PC-3 (cell line): ENCODE results near the gene ITFG2. TPM values are rescaled to one million over a fixed set of nuclear protein-coding genes. Genes with fewer than 3 reads are reported as not detected.

ENCODE experiments used
- ATAC-seq: fragments of 200-7000 bp; cut with Tn5 transposase; 2 replicates; pipeline ENCODE4 v1.9.1; 2020; ENCODE audit warnings: mild to moderate bottlenecking, moderate library complexity
- BruUV-seq: library from RNA; stranded (reverse); fragments of 400-500 nt; replicated peaks from 2 replicates; lab custom pipeline; 2021; lab: Mats Ljungman, UMichigan
- CTCF ChIA-PET: fragments of 300-600 bp; sonication (Branson Sonifier 250); formaldehyde crosslinking; loops from one replicate; lab custom pipeline; 2022; ENCODE audit warnings: antibody characterized with exemption; lab: Charles Lee
- POLR2A ChIA-PET: fragments of 300-600 bp; sonication (Branson Sonifier 250); formaldehyde crosslinking; loops from one replicate; lab custom pipeline; 2022; ENCODE audit warnings: antibody characterized with exemption; ENCODE audit not compliant: unreplicated experiment; lab: Charles Lee
- DNase-seq: peaks from one replicate; pipeline ENCODE4 v3.0.0-alpha.2; 2015
- H2AFZ ChIP-seq: fragments of 300-600 bp; sonication (generic); 2 replicates; pipeline ENCODE4 v1.6.0; 2016; ENCODE audit warnings: antibody characterized with exemption, low read length
- H3F3A ChIP-seq: fragments of 300-600 bp; sonication (generic); one replicate; pipeline ENCODE4 v1.6.0; 2017; ENCODE audit warnings: antibody characterized with exemption, low read length, control low read depth, mild to moderate bottlenecking; ENCODE audit not compliant: unreplicated experiment
- H3K27ac ChIP-seq: fragments of 300-600 bp; sonication (generic); 2 replicates; pipeline ENCODE4 v1.5.1; 2016; ENCODE audit warnings: mild to moderate bottlenecking, low read length
- H3K27me3 ChIP-seq: fragments of 300-600 bp; sonication (generic); 2 replicates; pipeline ENCODE4 v1.6.1; 2016; ENCODE audit warnings: low read length, mixed read lengths
- H3K36me3 ChIP-seq: fragments of 300-600 bp; sonication (generic); 2 replicates; pipeline ENCODE4 v1.6.1; 2016; ENCODE audit warnings: low read depth, mixed run types, low read length, mixed read lengths
- H3K4me1 ChIP-seq: fragments of 300-600 bp; sonication (generic); 2 replicates; pipeline ENCODE4 v1.5.1; 2016; ENCODE audit warnings: low read length; ENCODE audit not compliant: insufficient read depth
- H3K4me2 ChIP-seq: fragments of 300-600 bp; sonication (generic); 2 replicates; pipeline ENCODE4 v1.6.0; 2016; ENCODE audit warnings: low read length
- H3K4me3 ChIP-seq: fragments of 300-600 bp; sonication (generic); 2 replicates; pipeline ENCODE4 v1.5.1; 2016; ENCODE audit warnings: mild to moderate bottlenecking, low read length, mixed read lengths
- H3K79me2 ChIP-seq: fragments of 300-600 bp; sonication (generic); 2 replicates; pipeline ENCODE4 v1.6.1; 2017; ENCODE audit warnings: low read length, mixed read lengths
- H3K9ac ChIP-seq: fragments of 300-600 bp; sonication (generic); 2 replicates; pipeline ENCODE4 v1.6.0; 2016; ENCODE audit warnings: mild to moderate bottlenecking, low read length
- H3K9me2 ChIP-seq: fragments of 300-600 bp; sonication (generic); replicated peaks from 2 replicates; pipeline ENCODE4 v1.6.1; 2016; ENCODE audit warnings: mixed run types, low read length, mixed read lengths
- H3K9me3 ChIP-seq: fragments of 300-600 bp; sonication (generic); 2 replicates; pipeline ENCODE4 v1.6.1; 2016; ENCODE audit warnings: low read length, mixed read lengths
- H4K20me1 ChIP-seq: fragments of 300-600 bp; sonication (generic); 2 replicates; pipeline ENCODE4 v1.6.1; 2016; ENCODE audit warnings: low read length, mixed read lengths
- CTCF ChIP-seq: fragments of 300-600 bp; sonication (generic); conservative IDR thresholded peaks from 2 replicates; pipeline ENCODE4 v1.5.1; 2017; ENCODE audit warnings: antibody characterized with exemption, low read depth, mild to moderate bottlenecking, low read length
- EZH2 ChIP-seq: fragments of 300-600 bp; sonication (generic); IDR thresholded peaks from one replicate; pipeline ENCODE4 v1.6.1; 2017; ENCODE audit warnings: antibody characterized with exemption, mild to moderate bottlenecking, low read length; ENCODE audit not compliant: unreplicated experiment
- EZH2phosphoT487 ChIP-seq: fragments of 300-600 bp; sonication (generic); IDR thresholded peaks from 2 replicates; pipeline ENCODE4 v1.6.1; 2018; ENCODE audit warnings: mild to moderate bottlenecking, antibody characterized with exemption, low read length, borderline replicate concordance
- intact Hi-C: fragments of 100-400 bp; cut with micrococcal nuclease; formaldehyde crosslinking; loops from 2 replicates; pipeline ENCODE4 v1.9.0; 2023
- total RNA-seq: library from RNA; depleted of rRNA; stranded (reverse); fragments of >200 nt; gene quantifications from 2 replicates; pipeline ENCODE4 v1.2.3, GENCODE V29; 2014

ITFG2 gene
- total RNA-seq, 1 experiment from 2014 or later = 12.8 TPM

- Histone ChIP-seq H3K36me3 (peaks cover 45% of the 10 kb centered on the region), H3K4me3 (no peak overlapping the region), H3K27me3 (no peaks in the 10 kb centered on the region), H3K4me1 (no peaks in the 10 kb centered on the region), H3K27ac (no peak overlapping the region), H3K79me2 (no peaks in the 10 kb centered on the region; the same call in 1 of the 2 replicates), H3F3A (peaks cover 4% of the 10 kb centered on the region), H3K4me2 (no peak overlapping the region), H4K20me1 (no peaks in the 10 kb centered on the region), H3K9me3 (no peaks in the 10 kb centered on the region), H2AFZ (no peak overlapping the region), H3K9me2 (no peaks in the 10 kb centered on the region), H3K9ac (no peak overlapping the region)
- DNase-seq = peak; percentile 15
- POLR2A ChIA-PET = no interaction called here
- CTCF ChIA-PET = no interaction called here
- no peak for ATAC-seq
- intact Hi-C loops = no loop called here
- BruUV-seq = no TSS peak
- TF ChIP-seq EZH2phosphoT487 = no peak
- TF ChIP-seq CTCF = no peak
- TF ChIP-seq EZH2 = no peak
Observed at GRCh38 chr12:2804393-2805142, 7.9 kb upstream of the ITFG2 start.

- Histone ChIP-seq H3K36me3 (peaks cover 40% of the 10 kb centered on the region), H3K4me1 (no peaks in the 10 kb centered on the region), H3K9me2 (no peaks in the 10 kb centered on the region), H3K27me3 (no peaks in the 10 kb centered on the region), H3K4me3 (no peak overlapping the region), H2AFZ (no peak overlapping the region), H4K20me1 (no peaks in the 10 kb centered on the region), H3F3A (peaks cover 4% of the 10 kb centered on the region), H3K9ac (no peak overlapping the region), H3K27ac (no peak overlapping the region), H3K9me3 (no peaks in the 10 kb centered on the region), H3K79me2 (no peaks in the 10 kb centered on the region), H3K4me2 (no peak overlapping the region)
- ATAC-seq (no peak), DNase-seq (no peak)
- intact Hi-C loops = no loop called here
- CTCF ChIA-PET = no interaction called here
- no TSS peak for BruUV-seq
- TF ChIP-seq CTCF (no peak), EZH2phosphoT487 (no peak), EZH2 (no peak)
- POLR2A ChIA-PET = no interaction called here
Observed at GRCh38 chr12:2805143-2805520, 7.3 kb upstream of the ITFG2 start.

DNA sequence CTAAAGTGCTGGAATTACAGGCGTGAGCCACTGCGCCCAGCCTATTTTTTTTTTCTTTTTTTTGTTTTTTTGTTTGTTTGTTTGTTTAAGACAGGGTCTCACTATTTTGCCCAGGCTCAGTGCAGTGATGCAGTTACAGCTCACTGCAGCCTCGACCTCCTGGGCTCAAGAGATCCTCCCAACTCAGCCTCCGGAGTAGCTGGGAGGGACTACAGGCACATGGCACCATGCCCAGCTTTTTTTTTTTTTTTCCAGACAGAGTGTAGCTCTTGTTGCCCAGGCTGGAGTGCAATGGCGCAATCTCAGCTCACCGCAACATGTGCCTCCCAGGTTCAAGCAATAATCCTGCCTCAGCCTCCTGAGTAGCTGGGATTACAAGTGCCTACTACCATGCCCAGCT lies 5.8 kb upstream of the ITFG2 start:
- ChIA-PET POLR2A (no interaction called here), CTCF (no interaction called here)
- Histone ChIP-seq H3K9me3 (no peaks in the 10 kb centered on the region), H3K79me2 (no peaks in the 10 kb centered on the region), H3K9me2 (no peaks in the 10 kb centered on the region), H2AFZ (no peak overlapping the region), H3K9ac (no peak overlapping the region), H3K27ac (no peak overlapping the region), H3K4me2 (no peak overlapping the region), H3K27me3 (no peaks in the 10 kb centered on the region), H3K36me3 (peaks cover 25% of the 10 kb centered on the region), H4K20me1 (no peaks in the 10 kb centered on the region), H3K4me1 (0 out of 2 replicates have a peak, but pooled peaks cover 2% of the 10 kb centered on the region), H3F3A (peaks cover 4% of the 10 kb centered on the region), H3K4me3 (no peak overlapping the region)
- DNase-seq = no peak
- intact Hi-C loops = no loop called here
- TF ChIP-seq EZH2phosphoT487 = no peak
- no peak for TF ChIP-seq CTCF
- TF ChIP-seq EZH2 = no peak
- BruUV-seq = no TSS peak
- ATAC-seq = no peak
